Neural crest cell (in vitro differentiated cells): ENCODE results near the gene FURIN. TPM values are rescaled to one million over a fixed set of nuclear protein-coding genes. Genes with fewer than 3 reads are reported as not detected.
A peak's percentile ranks its signal among the peaks of the same experiment; 100 is the strongest.

Experiments
- DNase-seq: peaks from one replicate; pipeline ENCODE4 v3.0.0; 2021; ENCODE audit warnings: low read depth, mixed read lengths, low spot score
- H3K27ac Mint-ChIP-seq: one replicate; pipeline ENCODE4 v1.8.0; 2021; ENCODE audit warnings: mild to moderate bottlenecking, mixed read lengths; ENCODE audit not compliant: unreplicated experiment
- H3K27me3 Mint-ChIP-seq: 2 replicates; pipeline ENCODE4 v1.8.0; 2021; ENCODE audit warnings: low read depth, mild to moderate bottlenecking, mixed read lengths
- H3K36me3 Mint-ChIP-seq: 2 replicates; pipeline ENCODE4 v1.8.0; 2021; ENCODE audit warnings: low read depth, mild to moderate bottlenecking, mixed read lengths
- H3K4me1 Mint-ChIP-seq: 2 replicates; pipeline ENCODE4 v1.8.0; 2021; ENCODE audit warnings: mixed read lengths
- H3K4me3 Mint-ChIP-seq: one replicate; pipeline ENCODE4 v1.8.0; 2021; ENCODE audit warnings: mild to moderate bottlenecking, mixed read lengths
- H3K9me3 Mint-ChIP-seq: 2 replicates; pipeline ENCODE4 v1.8.0; 2021; ENCODE audit warnings: mixed read lengths
- CTCF ChIP-seq: fragments of 200-600 bp; sonication (generic); conservative IDR thresholded peaks from 2 replicates; pipeline ENCODE4 v1.5.0; 2021; ENCODE audit warnings: antibody characterized with exemption, mild to moderate bottlenecking
- total RNA-seq: library from RNA; stranded (reverse); gene quantifications from 2 replicates; pipeline ENCODE4 v1.2.1, GENCODE V29; 2021

Gene FURIN
- total RNA-seq, 1 donor from 2014 or later, result 15.7 TPM

- H3K4me1 Mint-ChIP-seq, result peaks cover 10% of the 10 kb centered on the region
- H3K27me3 Mint-ChIP-seq, result peaks cover 3% of the 10 kb centered on the region
- no peaks in the 10 kb centered on the region for H3K9me3 Mint-ChIP-seq
- H3K4me3 Mint-ChIP-seq, result no peak overlapping the region
- DNase-seq, result no peak
- no peaks in the 10 kb centered on the region for H3K36me3 Mint-ChIP-seq
- no peak for TF ChIP-seq CTCF
- H3K27ac Mint-ChIP-seq, result peak overlapping the region; percentile 35
Observed at GRCh38 chr15:90838544-90838943, 29.8 kb upstream of the FURIN start.

- Mint-ChIP-seq H3K9me3 (no peaks in the 10 kb centered on the region), H3K36me3 (no peaks in the 10 kb centered on the region), H3K4me3 (no peak overlapping the region), H3K4me1 (peaks cover 10% of the 10 kb centered on the region), H3K27ac (peak overlapping the region; percentile 50), H3K27me3 (peaks cover 3% of the 10 kb centered on the region)
- no peak for TF ChIP-seq CTCF
- peak; percentile 12 for DNase-seq
Observed at GRCh38 chr15:90839187-90840071, 29.0 kb upstream of the FURIN start.

GRCh38 chr15:90840157-90840855 lies 28.1 kb upstream of the FURIN start:
- no peaks in the 10 kb centered on the region for H3K9me3 Mint-ChIP-seq
- H3K4me1 Mint-ChIP-seq, result peaks cover 10% of the 10 kb centered on the region
- no peak for TF ChIP-seq CTCF
- DNase-seq, result no peak
- no peaks in the 10 kb centered on the region for H3K36me3 Mint-ChIP-seq
- H3K27me3 Mint-ChIP-seq, result no peaks in the 10 kb centered on the region
- peak overlapping the region; percentile 50 for H3K27ac Mint-ChIP-seq
- H3K4me3 Mint-ChIP-seq, result no peak overlapping the region

- no peak overlapping the region for H3K4me3 Mint-ChIP-seq
- H3K27me3 Mint-ChIP-seq, result no peaks in the 10 kb centered on the region
- no peak for DNase-seq
- no peak for TF ChIP-seq CTCF
- peaks cover 10% of the 10 kb centered on the region for H3K4me1 Mint-ChIP-seq
- no peak overlapping the region for H3K27ac Mint-ChIP-seq
- no peaks in the 10 kb centered on the region for H3K9me3 Mint-ChIP-seq
- H3K36me3 Mint-ChIP-seq, result no peaks in the 10 kb centered on the region
Observed at GRCh38 chr15:90840954-90841353, 27.4 kb upstream of the FURIN start.

GRCh38 chr15:90844696-90845095 lies 23.7 kb upstream of the FURIN start:
- Mint-ChIP-seq H3K27me3 (no peaks in the 10 kb centered on the region), H3K27ac (no peak overlapping the region), H3K4me3 (no peak overlapping the region), H3K9me3 (no peaks in the 10 kb centered on the region), H3K36me3 (no peaks in the 10 kb centered on the region), H3K4me1 (peaks cover 9% of the 10 kb centered on the region)
- no peak for TF ChIP-seq CTCF
- no peak for DNase-seq
